Transverse colon (tissue), 4 donors: Measurements from ENCODE around the gene API5.

Experiments
- CTCF ChIP-seq, 5 experiments: fragments of 200-600 bp in 3 of 5; fragments of 450-650 bp in 2 of 5; sonication (generic) in 3 of 5; IDR thresholded peaks; 1 replicate in 2 of 5; 2 replicates in 3 of 5; pipeline ENCODE4 v1.5.1; 2016 to 2017; ENCODE audit warnings: antibody characterized with exemption in 5 of 5, inconsistent platforms in 3 of 5, mild to moderate bottlenecking in 2 of 5, moderate library complexity in 1 of 5
- EP300 ChIP-seq: sonication (generic); formaldehyde crosslinking; IDR thresholded peaks from one replicate; pipeline ENCODE4 v1.6.1; 2017; ENCODE audit warnings: antibody characterized with exemption, low read depth
- POLR2A ChIP-seq: fragments of 450-650 bp; IDR thresholded peaks from one replicate; pipeline ENCODE4 v1.6.1; 2016; ENCODE audit warnings: antibody characterized with exemption, mild to moderate bottlenecking, moderate library complexity
- POLR2AphosphoS5 ChIP-seq, 3 donors: sonication (generic); formaldehyde crosslinking; IDR thresholded peaks; one replicate each; pipeline ENCODE4 v1.6.1; 2016; ENCODE audit warnings: antibody characterized with exemption in 3 of 3

GRCh38 chr11:43354311-43354710 lies 42.5 kb downstream of the API5 start:
- TF ChIP-seq CTCF (IDR thresholded peaks at IDR 0.05) (no peak), POLR2A (no peak), POLR2AphosphoS5 (IDR thresholded peaks at IDR 0.05) (no peak), EP300 (no peak)
